ENCODE results near the gene FAM168B.

Gene FAM168B

GRCh38 chr2:131055169-131056065 lies 37.8 kb downstream of the FAM168B start:
- DNase-seq, result no peak

GRCh38 chr2:131054488-131054887 lies 38.8 kb downstream of the FAM168B start:
- DNase-seq, result no peak

GRCh38 chr2:131052741-131053263 lies 40.5 kb downstream of the FAM168B start:
- DNase-seq, result no peak

GRCh38 chr2:131050896-131051295 lies 42.4 kb downstream of the FAM168B start:
- DNase-seq, result no peak

- no peak for DNase-seq
These were observed 44.0 kb downstream of the FAM168B start for GRCh38 chr2:131049150-131049718.

- DNase-seq, result no peak
These were observed 44.6 kb downstream of the FAM168B start for GRCh38 chr2:131048641-131049040.

GRCh38 chr2:131047920-131048560 lies 45.2 kb downstream of the FAM168B start:
- no peak for DNase-seq

- DNase-seq, result no peak
These were observed 46.2 kb downstream of the FAM168B start for GRCh38 chr2:131046918-131047652.

GRCh38 chr2:131046028-131046917 lies 47.0 kb downstream of the FAM168B start:
- DNase-seq, result no peak

- DNase-seq, result no peak
These were observed 47.8 kb downstream of the FAM168B start for GRCh38 chr2:131045286-131046027.

GRCh38 chr2:131044757-131045150 lies 48.5 kb downstream of the FAM168B start:
- no peak for DNase-seq

- DNase-seq, result no peak
These were observed 49.0 kb downstream of the FAM168B start for GRCh38 chr2:131044075-131044756.

- no peak for DNase-seq
These were observed 49.8 kb downstream of the FAM168B start for GRCh38 chr2:131043199-131044074.

- DNase-seq, result no peak
These were observed 51.0 kb downstream of the FAM168B start for GRCh38 chr2:131042148-131042775.

GRCh38 chr2:131041402-131042147 lies 51.7 kb downstream of the FAM168B start:
- DNase-seq, result no peak

GRCh38 chr2:131040661-131041401 lies 52.4 kb downstream of the FAM168B start:
- no peak for DNase-seq

- no peak for DNase-seq
These were observed 53.2 kb downstream of the FAM168B start for GRCh38 chr2:131039908-131040660.

All from left hindlimb (tissue), 1 donor.